SU-DHL-6 (cell line): ENCODE results near the gene ARHGEF11.

ENCODE experiments used
- H2AFZ ChIP-seq: fragments of 200-600 bp; sonication (generic); 2 replicates; pipeline ENCODE4 v1.6.1; 2014; ENCODE audit warnings: low read depth, mild to moderate bottlenecking, moderate library complexity, mixed read lengths, antibody characterized with exemption, low read length; ENCODE audit not compliant: severe bottlenecking
- H3F3A ChIP-seq: fragments of 200-600 bp; shearing (Covaris generic); 2 replicates; pipeline ENCODE4 v1.6.0; 2016; ENCODE audit warnings: antibody characterized with exemption, mild to moderate bottlenecking; ENCODE audit not compliant: insufficient read depth
- H3K27ac ChIP-seq: fragments of 200-600 bp; sonication (generic); 2 replicates; pipeline ENCODE4 v1.5.1; 2016; ENCODE audit warnings: low read depth, mild to moderate bottlenecking, low read length, moderate library complexity, mixed read lengths
- H3K27me3 ChIP-seq: fragments of 200-600 bp; sonication (generic), shearing (Covaris generic); 2 replicates; pipeline ENCODE4 v1.6.0; 2014; ENCODE audit warnings: mild to moderate bottlenecking, low read length
- H3K36me3 ChIP-seq: fragments of 200-600 bp; sonication (generic); 2 replicates; pipeline ENCODE4 v1.6.1; 2014; ENCODE audit warnings: mild to moderate bottlenecking, low read length, mixed read lengths
- H3K4me2 ChIP-seq: fragments of 300-600, 200-600 bp; shearing (Covaris generic), sonication (generic); 2 replicates; pipeline ENCODE4 v1.6.0; 2014; ENCODE audit warnings: low read length, low read depth, mild to moderate bottlenecking; ENCODE audit not compliant: poor library complexity, severe bottlenecking
- H3K4me3 ChIP-seq: fragments of 200-600 bp; sonication (generic); 2 replicates; pipeline ENCODE4 v1.5.1; 2014; ENCODE audit warnings: antibody characterized with exemption, low read length, mild to moderate bottlenecking, mixed read lengths; ENCODE audit not compliant: insufficient read depth, poor library complexity, severe bottlenecking
- H3K79me2 ChIP-seq: fragments of 200-600 bp; sonication (generic); 2 replicates; pipeline ENCODE4 v1.6.1; 2014; ENCODE audit warnings: mild to moderate bottlenecking, low read length, moderate library complexity; ENCODE audit not compliant: insufficient read depth
- H3K9ac ChIP-seq: fragments of 200-600 bp; sonication (generic); 2 replicates; pipeline ENCODE4 v1.7.0; 2014; ENCODE audit warnings: mild to moderate bottlenecking, low read length
- H3K9me2 ChIP-seq: fragments of 200-600 bp; sonication (generic); replicated peaks from 2 replicates; pipeline ENCODE4 v1.6.1; 2014; ENCODE audit warnings: low read length; ENCODE audit not compliant: insufficient read depth
- H3K9me3 ChIP-seq: fragments of 200-600 bp; sonication (generic); 2 replicates; pipeline ENCODE4 v1.6.1; 2014; ENCODE audit warnings: low read length, mixed read lengths; ENCODE audit not compliant: insufficient read depth
- H4K20me1 ChIP-seq: fragments of 200-600 bp; sonication (generic); 2 replicates; pipeline ENCODE4 v1.6.1; 2014; ENCODE audit warnings: low read depth, mild to moderate bottlenecking, antibody characterized with exemption, low read length, moderate library complexity, mixed read lengths
- CTCF ChIP-seq: fragments of 200-600 bp; sonication (generic); IDR thresholded peaks from one replicate; pipeline ENCODE4 v1.5.1; 2017; ENCODE audit warnings: antibody characterized with exemption, mild to moderate bottlenecking, low read length, moderate library complexity; ENCODE audit not compliant: insufficient read depth, poor library complexity, severe bottlenecking
- EZH2phosphoT487 ChIP-seq: fragments of 200-600 bp; sonication (generic), shearing (Covaris generic); conservative IDR thresholded peaks from 2 replicates; pipeline ENCODE4 v1.6.1; 2018; ENCODE audit warnings: mild to moderate bottlenecking, antibody characterized with exemption, low read length, moderate library complexity, mixed read lengths

Gene ARHGEF11

GRCh38 chr1:157045250-157046218, at the start of gene ARHGEF11:
ARHGEF11 (minus strand) TSS chr1:157045742; CDS start chr1:157044330, 1,412 bp downstream.
- H3K4me3 ChIP-seq: peak within 1 kb of the TSS; percentile 39
- H3F3A ChIP-seq: no peaks in the 10 kb centered on the region
- no peak within 1 kb of the TSS for H3K27ac ChIP-seq
- no peaks in the 10 kb centered on the region for H4K20me1 ChIP-seq
- peak within 1 kb of the TSS; percentile 78 for H2AFZ ChIP-seq
- peak within 1 kb of the TSS; percentile 53 for H3K4me2 ChIP-seq
- TF ChIP-seq CTCF (no peak), EZH2phosphoT487 (no peak)
- no peaks in the 10 kb centered on the region for H3K9me2 ChIP-seq
- no peaks in the 10 kb centered on the region for H3K9me3 ChIP-seq
- no peaks in the 10 kb centered on the region for H3K36me3 ChIP-seq
- H3K79me2 ChIP-seq: no peaks in the 10 kb centered on the region
- no peaks in the 10 kb centered on the region for H3K27me3 ChIP-seq
- H3K9ac ChIP-seq: peak within 1 kb of the TSS; percentile 40; the same call in 1 of the 2 replicates

GRCh38 chr1:157095091-157095490, 49.5 kb upstream of the ARHGEF11 start:
- H3K9ac ChIP-seq: no peak overlapping the region
- H3K4me3 ChIP-seq: no peak overlapping the region
- H3K27me3 ChIP-seq: no peaks in the 10 kb centered on the region
- H4K20me1 ChIP-seq: no peaks in the 10 kb centered on the region
- H3K36me3 ChIP-seq: no peaks in the 10 kb centered on the region
- H3K27ac ChIP-seq: no peak overlapping the region
- TF ChIP-seq EZH2phosphoT487: no peak
- TF ChIP-seq CTCF: no peak
- H3K4me2 ChIP-seq: no peak overlapping the region
- no peaks in the 10 kb centered on the region for H3K9me2 ChIP-seq
- no peaks in the 10 kb centered on the region for H3K9me3 ChIP-seq
- H3K79me2 ChIP-seq: no peaks in the 10 kb centered on the region
- no peak overlapping the region for H2AFZ ChIP-seq
- H3F3A ChIP-seq: no peaks in the 10 kb centered on the region

- Histone ChIP-seq H3K27ac (no peak overlapping the region), H3K9me2 (no peaks in the 10 kb centered on the region), H3K9ac (no peak overlapping the region), H2AFZ (no peak overlapping the region), H3K36me3 (no peaks in the 10 kb centered on the region), H3K4me2 (no peak overlapping the region), H4K20me1 (no peaks in the 10 kb centered on the region), H3K27me3 (no peaks in the 10 kb centered on the region), H3K4me3 (no peak overlapping the region), H3F3A (no peaks in the 10 kb centered on the region), H3K9me3 (no peaks in the 10 kb centered on the region), H3K79me2 (no peaks in the 10 kb centered on the region)
- TF ChIP-seq CTCF: no peak
- TF ChIP-seq EZH2phosphoT487: no peak
These were observed 47.3 kb upstream of the ARHGEF11 start for GRCh38 chr1:157092831-157093230.
